NCI-H1436 treated with DMSO at 0.1 percent for 48 hours (cell line): ENCODE data around the gene PINK1.

ENCODE experiments used
- DNase-seq: peaks from one replicate; lab custom pipeline; 2025; lab: John Stamatoyannopoulos, UW

Gene PINK1

GRCh38 chr1:20682571-20683236 is 49.4 kb downstream of the PINK1 start:
- no peak for DNase-seq

- DNase-seq = no peak
These were observed 50.4 kb downstream of the PINK1 start for GRCh38 chr1:20683614-20684013.

GRCh38 chr1:20684050-20684620 is 50.9 kb downstream of the PINK1 start:
- no peak for DNase-seq

DNA sequence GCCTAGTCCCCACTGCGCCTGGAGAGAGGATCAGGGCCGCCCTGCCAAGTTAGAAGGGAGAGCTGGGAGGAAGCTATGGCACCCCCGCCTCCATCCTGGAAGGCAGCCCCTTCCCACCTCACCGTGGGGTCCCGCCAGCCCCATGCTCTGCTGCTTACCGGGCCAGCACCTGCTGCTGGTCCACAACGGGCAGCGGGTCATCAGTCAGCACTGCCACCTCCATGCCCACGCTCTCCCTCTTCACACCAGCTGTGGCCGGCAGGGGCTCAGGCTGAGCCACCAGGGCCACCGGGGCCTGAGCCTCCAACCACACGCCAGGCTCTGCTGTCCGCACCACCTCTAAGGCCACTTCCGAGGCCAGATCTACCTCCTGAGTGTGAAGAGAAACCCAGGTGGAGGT is 51.4 kb downstream of the PINK1 start:
- no peak for DNase-seq

DNA sequence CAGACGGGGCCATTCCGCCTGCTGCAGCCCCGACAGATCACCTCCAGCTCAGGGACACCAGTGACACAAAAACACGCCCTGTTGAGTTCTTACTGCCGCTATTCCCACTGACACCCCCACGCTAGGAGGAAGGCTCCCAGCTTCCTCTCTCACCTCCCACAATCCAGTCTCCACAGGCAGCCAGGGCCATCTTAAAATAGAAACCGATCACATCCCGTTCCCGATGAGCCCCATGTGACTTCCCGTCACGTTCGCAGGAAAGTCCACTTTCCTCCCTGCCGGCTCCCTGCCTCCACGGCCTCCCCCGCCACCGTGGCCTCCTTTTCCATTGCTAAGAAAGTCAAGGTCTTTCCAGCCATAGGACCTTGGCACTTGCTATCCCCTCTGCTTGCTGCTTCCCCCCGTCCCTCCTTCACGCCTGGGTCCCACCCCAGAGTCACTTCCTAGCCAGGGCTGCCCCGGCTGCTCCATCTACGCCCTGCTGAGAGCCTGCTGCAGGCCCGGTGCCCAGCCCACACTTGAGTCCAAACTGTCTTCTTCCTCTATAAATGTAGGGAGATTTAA is 51.9 kb downstream of the PINK1 start:
- no peak for DNase-seq

- no peak for DNase-seq
These were observed 52.5 kb downstream of the PINK1 start for GRCh38 chr1:20685741-20686140.

GRCh38 chr1:20686883-20687725 is 53.8 kb downstream of the PINK1 start:
- no peak for DNase-seq

- no peak for DNase-seq
These were observed 56.4 kb downstream of the PINK1 start for GRCh38 chr1:20689645-20690056.

- DNase-seq = no peak
These were observed 58.6 kb downstream of the PINK1 start for GRCh38 chr1:20691872-20692271.

- no peak for DNase-seq
These were observed 60.4 kb downstream of the PINK1 start for GRCh38 chr1:20693623-20694022.

- no peak for DNase-seq
These were observed 62.3 kb downstream of the PINK1 start for GRCh38 chr1:20695515-20695914.

- peak; percentile 54 for DNase-seq
These were observed 63.4 kb downstream of the PINK1 start for GRCh38 chr1:20696397-20697333.

DNA sequence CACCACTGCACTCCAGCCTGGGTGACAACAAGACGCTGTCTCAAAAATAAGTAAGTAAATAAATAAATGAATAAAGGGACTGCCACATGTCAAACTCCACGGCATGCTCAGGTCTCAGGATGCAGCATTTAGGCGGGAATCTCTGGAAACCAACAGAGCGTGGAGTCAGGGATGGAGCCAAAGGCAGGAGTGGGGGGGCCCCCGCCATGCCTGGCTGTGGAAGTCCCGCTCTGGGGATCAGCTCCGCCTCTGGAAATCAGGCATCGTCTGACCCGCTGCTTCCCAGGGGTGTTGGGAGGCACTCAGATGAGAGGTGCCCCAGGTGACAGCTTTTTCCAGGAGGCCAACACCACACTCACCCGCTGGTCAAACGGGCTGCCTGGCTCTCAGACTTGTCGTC is 64.3 kb downstream of the PINK1 start:
- DNase-seq = no peak

DNA sequence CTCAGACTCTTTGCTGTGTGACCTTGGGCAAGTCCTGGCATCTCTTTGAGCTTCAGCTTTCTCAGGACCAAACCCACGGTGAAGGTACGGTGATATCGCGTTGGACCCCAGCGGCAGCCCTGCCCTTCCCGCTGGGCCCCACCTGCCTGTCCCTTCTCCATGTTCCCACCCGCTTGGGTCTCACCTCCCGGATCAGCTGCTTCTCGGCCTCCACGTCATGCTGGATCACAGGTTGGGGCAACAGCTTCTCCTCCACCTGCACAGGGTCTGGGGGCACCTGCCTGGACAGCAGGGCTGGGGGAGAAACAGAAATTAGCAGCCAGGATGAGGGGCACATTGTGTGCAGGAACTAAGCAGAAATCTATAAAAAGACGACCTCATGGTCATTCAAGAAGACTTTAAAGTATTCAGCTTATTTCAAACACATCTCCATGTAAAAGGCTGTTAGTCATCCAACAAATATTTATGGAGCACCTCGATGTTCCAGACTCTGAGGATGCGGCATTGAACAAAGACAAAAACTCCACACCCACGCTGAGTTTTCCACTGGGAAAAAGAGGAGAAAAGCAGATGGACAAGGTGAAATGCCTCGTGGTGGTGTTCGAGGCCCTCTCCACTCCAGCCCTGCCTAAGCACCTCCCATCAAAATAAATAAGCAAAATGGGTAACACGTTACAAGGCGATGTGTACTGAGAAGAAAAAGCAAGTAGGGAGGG is 65.1 kb downstream of the PINK1 start:
- no peak for DNase-seq

DNA sequence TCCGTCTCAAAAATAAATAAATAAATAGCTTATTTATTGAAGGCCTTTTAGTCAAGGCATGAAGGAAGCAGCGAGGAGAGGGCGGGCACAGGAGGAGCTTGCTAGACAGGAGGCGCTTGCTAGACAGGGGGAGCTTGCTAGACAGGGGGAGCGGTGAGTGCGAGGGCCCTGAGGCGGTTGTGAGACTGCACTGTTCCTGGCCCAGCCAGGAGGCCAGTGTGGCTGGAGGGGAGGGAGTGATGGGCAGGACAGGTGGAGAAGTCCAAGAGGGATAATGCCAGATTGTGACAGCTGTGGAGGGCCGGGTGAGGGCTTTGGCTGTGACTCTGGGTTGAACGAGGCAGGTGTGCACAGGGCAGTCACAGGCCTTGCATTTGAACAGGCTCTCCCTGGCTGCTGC is 66.3 kb downstream of the PINK1 start:
- DNase-seq = no peak

- no peak for DNase-seq
These were observed 67.5 kb downstream of the PINK1 start for GRCh38 chr1:20700636-20701215.
